GM21825 (cell line): Measurements from ENCODE around the gene ZFP36.

Experiments used
- ATAC-seq: cut with Tn5 transposase; IDR thresholded peaks from one replicate; pipeline ENCODE4 v1.9.1; 2021; ENCODE audit warnings: mild to moderate bottlenecking, moderate library complexity; ENCODE audit not compliant: unreplicated experiment

Gene ZFP36

GRCh38 chr19:39403331-39404312 is 3.0 kb upstream of the ZFP36 start:
- peak; percentile 27 for ATAC-seq

GRCh38 chr19:39405261-39405957 is 1.2 kb upstream of the ZFP36 start:
- no peak for ATAC-seq

- no peak for ATAC-seq
Observed at GRCh38 chr19:39405958-39406655, 540 bp upstream of the ZFP36 start.

- ATAC-seq, result no peak
Observed at GRCh38 chr19:39407410-39407659, 688 bp downstream of the ZFP36 start.

- ATAC-seq, result no peak
Observed at GRCh38 chr19:39407660-39408391, 1.2 kb downstream of the ZFP36 start.

- no peak for ATAC-seq
Observed at GRCh38 chr19:39408392-39409207, 2.0 kb downstream of the ZFP36 start.

GRCh38 chr19:39409208-39410016 is 2.8 kb downstream of the ZFP36 start:
- no peak for ATAC-seq

GRCh38 chr19:39410017-39410830 is 3.6 kb downstream of the ZFP36 start:
- ATAC-seq, result peak; percentile 12

- ATAC-seq, result no peak
Observed at GRCh38 chr19:39410831-39411080, 4.1 kb downstream of the ZFP36 start.

- no peak for ATAC-seq
Observed at GRCh38 chr19:39411081-39411831, 4.6 kb downstream of the ZFP36 start.

GRCh38 chr19:39411832-39412099 is 5.1 kb downstream of the ZFP36 start:
- peak; percentile 20 for ATAC-seq

GRCh38 chr19:39412100-39412866 is 5.6 kb downstream of the ZFP36 start, which contains the start of gene PLEKHG2:
Gene PLEKHG2, plus strand, starts transcription at chr19:39412669. Its CDS starts 1,418 bp downstream, at chr19:39414087.
- ATAC-seq, result peak; percentile 39

- no peak for ATAC-seq
Observed at GRCh38 chr19:39412867-39413271, 6.2 kb downstream of the ZFP36 start.

- ATAC-seq, result no peak
Observed at GRCh38 chr19:39413272-39413910, 6.7 kb downstream of the ZFP36 start.

GRCh38 chr19:39413911-39414608 is 7.4 kb downstream of the ZFP36 start:
- ATAC-seq, result no peak
